Nephron (organoid): Measurements from ENCODE around the gene CHCHD2.
"Not testable (repeated sequence)": the region's sequence is repeated elsewhere in the genome, so short reads cannot be mapped to it uniquely, and the experiment has no call there.

Source experiments
- H3K27ac Mint-ChIP-seq, 3 experiments: 2 replicates each; pipeline ENCODE4 v1.8.0; 2020; ENCODE audit warnings: mixed read lengths in 3 of 3, mild to moderate bottlenecking in 2 of 3, moderate library complexity in 1 of 3
- H3K27me3 Mint-ChIP-seq: 2 replicates; pipeline ENCODE4 v1.8.0; 2021; ENCODE audit warnings: low read depth, mild to moderate bottlenecking, moderate library complexity, mixed read lengths
- H3K36me3 Mint-ChIP-seq: 2 replicates; pipeline ENCODE4 v1.8.0; 2020; ENCODE audit warnings: low read depth, mixed read lengths
- H3K4me1 Mint-ChIP-seq: 2 replicates; pipeline ENCODE4 v1.8.0; 2020; ENCODE audit warnings: mixed read lengths
- H3K4me3 Mint-ChIP-seq, 3 experiments: 2 replicates each; pipeline ENCODE4 v1.8.0; 2020; ENCODE audit warnings: mild to moderate bottlenecking in 3 of 3, mixed read lengths in 3 of 3, moderate library complexity in 2 of 3
- H3K9me3 Mint-ChIP-seq: 2 replicates; pipeline ENCODE4 v1.8.0; 2020; ENCODE audit warnings: mixed read lengths
- CTCF ChIP-seq, 3 experiments: fragments of 200-600 bp; sonication (generic); IDR thresholded peaks; one replicate each; pipeline ENCODE4 v1.5.0; 2021; ENCODE audit warnings: antibody characterized with exemption in 3 of 3; ENCODE audit not compliant: unreplicated experiment in 3 of 3

CHCHD2 gene

GRCh38 chr7:56097700-56098099 is 8.6 kb downstream of the CHCHD2 start:
- Mint-ChIP-seq H3K27me3 (no peaks in the 10 kb centered on the region), H3K4me3 (no peak overlapping the region), H3K36me3 (peaks cover 28% of the 10 kb centered on the region), H3K27ac (no peak overlapping the region), H3K4me1 (peaks cover 6% of the 10 kb centered on the region), H3K9me3 (no peaks in the 10 kb centered on the region)
- no peak for TF ChIP-seq CTCF (IDR thresholded peaks at IDR 0.05; ENCODE audit: unreplicated experiment in 3 of 3)

GRCh38 chr7:56092789-56093531 is 13.3 kb downstream of the CHCHD2 start, which contains the start of gene PHKG1:
Gene PHKG1, minus strand, starts transcription at chr7:56092952. Its CDS starts 4,011 bp downstream, at chr7:56088941.
- peak within 1 kb of the TSS in 1 of 3 experiments; percentile 52 for H3K4me3 Mint-ChIP-seq

GRCh38 chr7:56092388-56092787 is 13.9 kb downstream of the CHCHD2 start:
- H3K27ac Mint-ChIP-seq: peak overlapping the region in 2 of 3 experiments; percentile 39 to 69
- H3K36me3 Mint-ChIP-seq: not testable (repeated sequence)
- H3K4me3 Mint-ChIP-seq: peak overlapping the region in 1 of 3 experiments; percentile 52

More at GRCh38 chr7:56092789-56093531, 13.3 kb downstream of the CHCHD2 start, which contains the start of gene PHKG1:
- TF ChIP-seq CTCF (IDR thresholded peaks at IDR 0.05; ENCODE audit: unreplicated experiment in 3 of 3): peak in 2 of 3 experiments; percentile 27 to 33
- Mint-ChIP-seq H3K36me3 (peaks cover 5% of the 10 kb centered on the region), H3K27me3 (no peaks in the 10 kb centered on the region), H3K4me1 (peaks cover 10% of the 10 kb centered on the region), H3K9me3 (no peaks in the 10 kb centered on the region), H3K27ac (peak within 1 kb of the TSS in 2 of 3 experiments; percentile 69 to 77)

GRCh38 chr7:56091591-56091990 is 14.7 kb downstream of the CHCHD2 start:
- Mint-ChIP-seq H3K9me3 (no peaks in the 10 kb centered on the region), H3K36me3 (peaks cover 4% of the 10 kb centered on the region), H3K4me1 (peaks cover 10% of the 10 kb centered on the region), H3K4me3 (no peak overlapping the region), H3K27me3 (no peaks in the 10 kb centered on the region), H3K27ac (no peak overlapping the region)
- TF ChIP-seq CTCF (IDR thresholded peaks at IDR 0.05; ENCODE audit: unreplicated experiment in 3 of 3): no peak

More at GRCh38 chr7:56092388-56092787, 13.9 kb downstream of the CHCHD2 start:
- H3K4me1 Mint-ChIP-seq: peaks cover 10% of the 10 kb centered on the region
- H3K9me3 Mint-ChIP-seq, H3K27me3 Mint-ChIP-seq: not testable (repeated sequence)

- H3K36me3 Mint-ChIP-seq: peaks cover 11% of the 10 kb centered on the region
- no peaks in the 10 kb centered on the region for H3K27me3 Mint-ChIP-seq
Observed at GRCh38 chr7:56087445-56087844, 18.8 kb downstream of the CHCHD2 start.

GRCh38 chr7:56086761-56087160 is 19.5 kb downstream of the CHCHD2 start:
- Mint-ChIP-seq H3K27me3 (no peaks in the 10 kb centered on the region), H3K9me3 (no peaks in the 10 kb centered on the region), H3K4me1 (peaks cover 18% of the 10 kb centered on the region), H3K4me3 (no peak overlapping the region), H3K36me3 (peaks cover 11% of the 10 kb centered on the region), H3K27ac (no peak overlapping the region)
- TF ChIP-seq CTCF (IDR thresholded peaks at IDR 0.05; ENCODE audit: unreplicated experiment in 3 of 3): no peak

More at GRCh38 chr7:56087445-56087844, 18.8 kb downstream of the CHCHD2 start:
- peaks cover 20% of the 10 kb centered on the region for H3K4me1 Mint-ChIP-seq
- no peak for TF ChIP-seq CTCF (IDR thresholded peaks at IDR 0.05; ENCODE audit: unreplicated experiment in 3 of 3)
- no peak overlapping the region for H3K27ac Mint-ChIP-seq
- H3K9me3 Mint-ChIP-seq: no peaks in the 10 kb centered on the region
- H3K4me3 Mint-ChIP-seq: no peak overlapping the region
